Measurements from ENCODE around the gene LITAF.
"Not testable (repeated sequence)": the region's sequence is repeated elsewhere in the genome, so short reads cannot be mapped to it uniquely, and the experiment has no call there.

Gene LITAF

DNA sequence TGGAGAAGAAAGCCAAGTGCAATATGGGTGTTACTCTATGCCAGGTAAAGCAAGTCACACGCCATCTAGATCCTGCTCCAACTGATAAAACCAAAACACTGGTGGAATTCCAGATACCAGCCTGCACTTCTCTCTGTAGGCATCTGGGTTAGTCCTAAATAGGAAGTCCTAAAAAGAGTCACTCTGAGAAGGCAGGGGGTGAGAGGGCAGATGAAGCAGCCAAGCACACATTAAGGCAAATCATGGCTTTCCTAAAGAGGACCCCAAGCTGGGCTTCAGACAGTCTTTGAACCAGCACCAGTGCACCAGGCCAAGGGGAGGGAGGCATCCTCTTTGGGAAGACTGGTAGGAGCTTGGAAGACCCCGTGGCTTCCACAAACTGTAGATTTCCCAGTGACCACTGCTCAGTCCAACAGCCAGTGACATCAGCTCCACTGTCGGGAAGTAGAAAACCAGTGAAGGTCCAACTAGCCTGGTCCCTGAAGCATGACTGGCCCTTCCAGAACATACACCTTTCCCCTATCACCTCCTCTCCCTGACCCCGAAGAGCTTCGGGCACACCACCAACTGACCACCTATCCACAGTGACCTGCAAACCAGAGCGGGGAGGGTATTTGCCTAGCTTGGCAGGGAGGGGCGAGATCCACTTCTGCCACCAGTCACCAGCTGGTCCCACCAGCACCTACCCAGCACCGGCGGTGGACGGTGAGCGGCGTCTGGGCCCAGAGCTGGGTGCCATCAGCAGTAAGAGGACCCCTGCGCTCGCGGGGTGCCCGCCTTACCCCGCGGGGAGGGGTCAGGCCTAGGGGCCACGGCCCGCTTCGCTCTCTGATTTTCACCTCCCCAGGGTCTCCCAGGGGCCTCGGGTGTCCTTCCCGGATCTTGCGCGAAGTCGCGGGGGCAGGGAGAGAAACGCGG is 1.0 kb downstream of the LITAF start:
- H2AFZ ChIP-seq (ENCODE audit: low read length, unreplicated experiment), result peak overlapping the region; percentile 90
- H3K36me3 ChIP-seq (ENCODE audit: insufficient read depth, low read length), result peaks cover 13% of the 10 kb centered on the region; the same call in 1 of the 2 replicates
- H3K27me3 ChIP-seq (ENCODE audit: insufficient read depth, low read length), result no peaks in the 10 kb centered on the region
- peaks cover 16% of the 10 kb centered on the region for H3K4me1 ChIP-seq (ENCODE audit: control insufficient read depth, insufficient read depth, low read length, unreplicated experiment)
- H3K4me3 ChIP-seq (ENCODE audit: low read depth, low read length), result peak overlapping the region; percentile 99
- H3K79me2 ChIP-seq (ENCODE audit: control insufficient read depth, insufficient read depth, low read length, unreplicated experiment), result peaks cover 47% of the 10 kb centered on the region
- peak overlapping the region; percentile 48 for H3K27ac ChIP-seq (ENCODE audit: low read depth, low read length)

DNA sequence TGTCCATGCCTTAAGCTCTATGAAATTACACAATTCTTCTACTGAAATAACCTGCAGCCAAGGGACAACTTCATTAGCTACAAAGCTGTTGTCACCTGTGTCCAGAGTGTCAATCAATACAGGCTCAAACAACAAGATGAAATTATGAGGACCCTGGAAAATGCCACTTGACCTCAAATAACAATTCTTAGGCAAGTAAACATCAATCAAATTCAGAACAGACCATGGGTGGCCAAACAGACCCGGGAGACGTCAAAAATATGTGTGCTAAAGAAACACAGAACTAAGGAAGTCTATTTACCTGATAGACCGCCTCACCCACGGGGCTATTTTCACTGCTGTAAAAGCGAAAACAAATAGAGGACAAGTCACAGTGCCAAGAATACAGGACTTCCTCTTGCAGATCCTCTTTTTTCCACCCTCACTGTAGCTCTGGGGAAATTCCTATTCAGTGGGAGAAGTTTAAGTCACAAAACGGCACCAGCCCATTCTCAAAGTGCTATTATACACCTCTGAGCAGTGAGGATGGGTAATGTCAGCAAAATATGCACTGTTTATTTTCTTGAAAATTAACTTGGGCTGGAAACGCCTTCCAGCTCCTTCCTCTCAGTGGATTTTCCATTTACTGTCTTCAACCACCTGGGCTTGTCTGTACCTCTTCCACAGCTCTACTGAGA is 2.7 kb downstream of the LITAF start:
- H3K79me2 ChIP-seq (ENCODE audit: control insufficient read depth, insufficient read depth, low read length, unreplicated experiment), result peaks cover 57% of the 10 kb centered on the region
- H3K27ac ChIP-seq (ENCODE audit: low read depth, low read length), result no peak overlapping the region
- H3K27me3 ChIP-seq (ENCODE audit: insufficient read depth, low read length), result no peaks in the 10 kb centered on the region
- peaks cover 16% of the 10 kb centered on the region for H3K4me1 ChIP-seq (ENCODE audit: control insufficient read depth, insufficient read depth, low read length, unreplicated experiment)
- H2AFZ ChIP-seq (ENCODE audit: low read length, unreplicated experiment), result no peak overlapping the region
- H3K4me3 ChIP-seq (ENCODE audit: low read depth, low read length), result peak overlapping the region; percentile 11; the same call in 1 of the 2 replicates
- H3K36me3 ChIP-seq (ENCODE audit: insufficient read depth, low read length), result peaks cover 13% of the 10 kb centered on the region; the same call in 1 of the 2 replicates

DNA sequence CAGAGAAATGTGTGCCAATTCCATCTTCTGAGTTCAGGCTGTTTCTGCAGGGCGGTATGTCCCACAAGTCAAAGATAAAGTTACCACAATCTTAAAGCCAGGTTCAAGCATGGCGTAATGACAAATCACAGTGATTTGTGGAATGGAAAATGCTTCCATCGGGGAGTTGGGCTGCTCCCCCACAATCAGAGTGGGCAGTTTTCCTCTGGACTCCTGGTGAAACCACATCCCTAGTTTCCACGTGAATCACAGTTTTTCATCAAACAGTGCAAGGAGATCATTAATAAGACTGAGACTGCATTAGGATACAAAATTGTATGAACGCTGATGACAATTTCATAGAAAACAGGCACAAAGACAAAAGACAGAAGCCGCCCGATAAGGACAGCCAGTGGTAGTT is 3.6 kb downstream of the LITAF start:
- no peak overlapping the region for H2AFZ ChIP-seq (ENCODE audit: low read length, unreplicated experiment)
- peaks cover 63% of the 10 kb centered on the region for H3K79me2 ChIP-seq (ENCODE audit: control insufficient read depth, insufficient read depth, low read length, unreplicated experiment)
- no peak overlapping the region for H3K4me3 ChIP-seq (ENCODE audit: low read depth, low read length)
- H3K27ac ChIP-seq (ENCODE audit: low read depth, low read length), result no peak overlapping the region
- peaks cover 16% of the 10 kb centered on the region for H3K4me1 ChIP-seq (ENCODE audit: control insufficient read depth, insufficient read depth, low read length, unreplicated experiment)
- H3K27me3 ChIP-seq (ENCODE audit: insufficient read depth, low read length), result no peaks in the 10 kb centered on the region
- H3K36me3 ChIP-seq (ENCODE audit: insufficient read depth, low read length), result peaks cover 13% of the 10 kb centered on the region; the same call in 1 of the 2 replicates

GRCh38 chr16:11582157-11582814 is 4.4 kb downstream of the LITAF start:
- peaks cover 67% of the 10 kb centered on the region for H3K79me2 ChIP-seq (ENCODE audit: control insufficient read depth, insufficient read depth, low read length, unreplicated experiment)
- no peak overlapping the region for H3K27ac ChIP-seq (ENCODE audit: low read depth, low read length)
- H3K27me3 ChIP-seq (ENCODE audit: insufficient read depth, low read length), result no peaks in the 10 kb centered on the region
- peaks cover 13% of the 10 kb centered on the region; the same call in 1 of the 2 replicates for H3K36me3 ChIP-seq (ENCODE audit: insufficient read depth, low read length)
- no peak overlapping the region for H2AFZ ChIP-seq (ENCODE audit: low read length, unreplicated experiment)
- peaks cover 13% of the 10 kb centered on the region for H3K4me1 ChIP-seq (ENCODE audit: control insufficient read depth, insufficient read depth, low read length, unreplicated experiment)
- no peak overlapping the region for H3K4me3 ChIP-seq (ENCODE audit: low read depth, low read length)

GRCh38 chr16:11581678-11582077 is 5.0 kb downstream of the LITAF start:
- H3K36me3 ChIP-seq (ENCODE audit: insufficient read depth, low read length), result peaks cover 13% of the 10 kb centered on the region; the same call in 1 of the 2 replicates
- H2AFZ ChIP-seq (ENCODE audit: low read length, unreplicated experiment), result no peak overlapping the region
- no peak overlapping the region for H3K4me3 ChIP-seq (ENCODE audit: low read depth, low read length)
- no peaks in the 10 kb centered on the region for H3K27me3 ChIP-seq (ENCODE audit: insufficient read depth, low read length)
- no peak overlapping the region for H3K27ac ChIP-seq (ENCODE audit: low read depth, low read length)
- H3K79me2 ChIP-seq (ENCODE audit: control insufficient read depth, insufficient read depth, low read length, unreplicated experiment), result peaks cover 69% of the 10 kb centered on the region
- H3K4me1 ChIP-seq (ENCODE audit: control insufficient read depth, insufficient read depth, low read length, unreplicated experiment), result peaks cover 13% of the 10 kb centered on the region

GRCh38 chr16:11580451-11581086 is 6.2 kb downstream of the LITAF start:
- no peak overlapping the region for H3K4me3 ChIP-seq (ENCODE audit: low read depth, low read length)
- H3K36me3 ChIP-seq (ENCODE audit: insufficient read depth, low read length), result peaks cover 13% of the 10 kb centered on the region; the same call in 1 of the 2 replicates
- H3K4me1 ChIP-seq (ENCODE audit: control insufficient read depth, insufficient read depth, low read length, unreplicated experiment), result peaks cover 9% of the 10 kb centered on the region
- no peak overlapping the region for H2AFZ ChIP-seq (ENCODE audit: low read length, unreplicated experiment)
- H3K27me3 ChIP-seq (ENCODE audit: insufficient read depth, low read length), result no peaks in the 10 kb centered on the region
- H3K27ac ChIP-seq (ENCODE audit: low read depth, low read length), result no peak overlapping the region
- H3K79me2 ChIP-seq (ENCODE audit: control insufficient read depth, insufficient read depth, low read length, unreplicated experiment), result peaks cover 66% of the 10 kb centered on the region

- H2AFZ ChIP-seq (ENCODE audit: low read length, unreplicated experiment); H3K27me3 ChIP-seq (ENCODE audit: insufficient read depth, low read length); H3K27ac ChIP-seq (ENCODE audit: low read depth, low read length); H3K4me3 ChIP-seq (ENCODE audit: low read depth, low read length); H3K36me3 ChIP-seq (ENCODE audit: insufficient read depth, low read length); H3K4me1 ChIP-seq (ENCODE audit: control insufficient read depth, insufficient read depth, low read length, unreplicated experiment): not testable (repeated sequence)
- peaks cover 54% of the 10 kb centered on the region for H3K79me2 ChIP-seq (ENCODE audit: control insufficient read depth, insufficient read depth, low read length, unreplicated experiment)
Observed at GRCh38 chr16:11577290-11577660, 9.4 kb downstream of the LITAF start.

DNA sequence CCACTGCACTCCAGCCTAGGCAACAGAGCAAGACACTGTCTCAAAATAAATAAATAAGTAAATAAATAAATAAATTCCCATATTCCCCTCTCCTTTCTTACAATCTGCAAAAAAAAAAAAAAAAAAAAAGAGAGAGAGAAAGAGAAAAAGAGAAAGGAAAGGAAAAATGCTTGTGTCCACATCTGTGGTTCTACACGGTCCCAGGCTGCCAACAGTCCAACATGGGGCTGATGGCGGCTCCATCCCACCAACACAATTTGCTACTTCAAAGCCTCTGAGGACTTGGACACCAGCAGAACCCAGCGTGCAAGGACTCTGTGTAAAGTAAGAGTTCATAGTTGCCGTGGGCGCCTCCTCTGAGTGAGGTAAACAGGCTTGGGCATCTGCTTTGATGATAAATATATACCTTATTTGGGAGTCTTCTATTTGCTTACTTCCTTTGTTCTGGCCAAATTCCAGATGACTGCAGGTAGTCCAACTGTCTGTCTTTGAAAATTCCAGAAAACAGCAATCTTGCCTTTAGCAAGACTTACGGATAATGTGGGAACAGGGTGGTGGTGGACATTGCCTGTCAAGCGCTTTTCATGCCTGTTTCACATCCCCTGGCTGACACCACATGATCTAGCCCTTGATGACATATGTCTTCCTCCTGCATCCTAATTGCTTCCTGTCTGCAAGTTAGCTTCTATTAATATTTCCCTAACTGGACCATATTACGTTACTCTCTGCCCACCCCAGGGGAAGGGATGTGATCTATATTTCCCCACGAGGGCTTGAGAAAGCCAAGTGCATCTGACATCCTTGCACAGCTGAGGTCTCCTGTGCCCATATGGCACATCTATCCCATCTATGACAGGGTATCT is 10.1 kb downstream of the LITAF start:
- Histone ChIP-seq H3K4me1 (ENCODE audit: control insufficient read depth, insufficient read depth, low read length, unreplicated experiment) (no peaks in the 10 kb centered on the region), H3K36me3 (ENCODE audit: insufficient read depth, low read length) (no peaks in the 10 kb centered on the region), H3K27me3 (ENCODE audit: insufficient read depth, low read length) (no peaks in the 10 kb centered on the region), H2AFZ (ENCODE audit: low read length, unreplicated experiment) (no peak overlapping the region), H3K79me2 (ENCODE audit: control insufficient read depth, insufficient read depth, low read length, unreplicated experiment) (peaks cover 51% of the 10 kb centered on the region), H3K27ac (ENCODE audit: low read depth, low read length) (no peak overlapping the region), H3K4me3 (ENCODE audit: low read depth, low read length) (no peak overlapping the region)

DNA sequence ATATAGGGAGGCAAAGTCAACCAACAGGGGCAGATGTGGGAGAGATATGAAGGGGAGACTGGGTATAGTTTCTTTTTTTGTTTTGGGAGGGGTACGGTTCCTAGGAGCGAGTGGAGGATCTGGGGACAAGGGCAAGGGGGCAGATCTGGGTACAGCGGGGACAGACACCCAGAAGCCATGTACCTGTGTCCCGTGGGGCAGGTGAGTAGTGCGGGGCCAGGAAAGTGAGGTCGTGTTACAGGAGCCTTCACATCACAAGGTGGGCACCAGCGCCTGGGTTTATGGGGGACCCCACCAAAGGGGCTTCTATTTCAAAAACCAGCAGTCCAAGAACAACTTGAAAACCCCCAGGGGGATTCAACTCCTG is 11.5 kb downstream of the LITAF start:
- Histone ChIP-seq H2AFZ (ENCODE audit: low read length, unreplicated experiment) (no peak overlapping the region), H3K4me1 (ENCODE audit: control insufficient read depth, insufficient read depth, low read length, unreplicated experiment) (no peaks in the 10 kb centered on the region), H3K27me3 (ENCODE audit: insufficient read depth, low read length) (no peaks in the 10 kb centered on the region), H3K27ac (ENCODE audit: low read depth, low read length) (no peak overlapping the region), H3K36me3 (ENCODE audit: insufficient read depth, low read length) (no peaks in the 10 kb centered on the region), H3K79me2 (ENCODE audit: control insufficient read depth, insufficient read depth, low read length, unreplicated experiment) (peaks cover 53% of the 10 kb centered on the region), H3K4me3 (ENCODE audit: low read depth, low read length) (no peak overlapping the region)

Measured in ACC112 (cell line).